Spleen (tissue), 3 donors: ENCODE results near the gene DAPK1.

Source experiments
- POLR2A ChIP-seq, 3 donors: fragments of 450-650 bp; IDR thresholded peaks; one replicate each; pipeline ENCODE4 v1.5.1; 2017; ENCODE audit warnings: antibody characterized with exemption in 3 of 3, mild to moderate bottlenecking in 1 of 3
- POLR2AphosphoS5 ChIP-seq, 3 donors: sonication (generic); formaldehyde crosslinking; IDR thresholded peaks; one replicate each; pipeline ENCODE4 v1.5.1; 2017; ENCODE audit warnings: antibody characterized with exemption in 3 of 3

- TF ChIP-seq POLR2A (IDR thresholded peaks at IDR 0.05), result no peak
- TF ChIP-seq POLR2AphosphoS5 (IDR thresholded peaks at IDR 0.05), result no peak
Measured at GRCh38 chr9:87510252-87510683, 12.6 kb downstream of the DAPK1 start.
